ENCODE measurements around the gene CPVL. TPM values are rescaled to one million over a fixed set of nuclear protein-coding genes. Genes with fewer than 3 reads are reported as not detected.

Gene CPVL
- total and polyA plus RNA-seq, 2 donors (not counting 1 experiment from before 2014, with no cell fraction given): 2.6 TPM; not detected in 1

GRCh38 chr7:29113384-29114102, 32.8 kb downstream of the CPVL start:
- ChIA-PET CTCF (no interaction called here), POLR2A (no interaction called here)
- H3K27ac ChIP-seq (ENCODE audit: low read length in 2 of 2): no peak overlapping the region
- Mint-ChIP-seq H3K9me3 (ENCODE audit: insufficient read depth) (peaks cover 4% of the 10 kb centered on the region), H3K27ac (no peak overlapping the region), H3K27me3 (peaks cover 35% of the 10 kb centered on the region), H3K4me3 (no peak overlapping the region), H3K4me1 (peaks cover 7% of the 10 kb centered on the region)
- H3K9ac ChIP-seq (ENCODE audit: low read length): no peak overlapping the region
- H3K4me2 ChIP-seq (replicated peaks; ENCODE audit: low read depth, low read length, poor library complexity, severe bottlenecking): no peak overlapping the region
- H3K4me3 ChIP-seq (ENCODE audit: control extremely low read depth in 1 of 5, extremely low read depth in 1 of 5, insufficient read depth in 1 of 5, low read depth in 2 of 5, low read length in 4 of 5): no peak overlapping the region
- 38% methylated on average over 3 of the region's 5 CpGs for WGBS (ENCODE audit: insufficient coverage)
- H3K4me1 ChIP-seq (ENCODE audit: control insufficient read depth in 2 of 2, insufficient read depth in 2 of 2, low read length in 2 of 2): peaks cover 4% of the 10 kb centered on the region in 2 donors
- no peaks in the 10 kb centered on the region for H4K20me1 ChIP-seq (ENCODE audit: control insufficient read depth, insufficient read depth, low read length, poor library complexity, severe bottlenecking)
- DNase-seq: no peak
- H3K79me2 ChIP-seq (ENCODE audit: control insufficient read depth, insufficient read depth, low read length): no peaks in the 10 kb centered on the region
- intact Hi-C loops (cut with micrococcal nuclease): no loop called here
- peaks cover 0 to 3% (median 0%) of the 10 kb centered on the region in 4 experiments for H3K27me3 ChIP-seq (replicated peaks in 1 of 4; ENCODE audit: control extremely low read depth in 1 of 4, control insufficient read depth in 3 of 4, insufficient read depth in 4 of 4, low read length in 3 of 4)
- ATAC-seq (ENCODE audit: low read depth): no peak
- H3K9me3 ChIP-seq (ENCODE audit: control extremely low read depth in 1 of 3, control insufficient read depth in 2 of 3, insufficient read depth in 1 of 3, low read length in 2 of 3): no peaks in the 10 kb centered on the region
- H2AFZ ChIP-seq (ENCODE audit: insufficient read depth, low read depth, low read length, poor library complexity, severe bottlenecking): no peak overlapping the region
- H3K36me3 ChIP-seq (replicated peaks in 1 of 2; ENCODE audit: control extremely low read depth in 1 of 2, control insufficient read depth in 1 of 2, extremely low read depth in 1 of 2, insufficient read depth in 2 of 2, low read length in 1 of 2): no peaks in the 10 kb centered on the region
- TF ChIP-seq CTCF (IDR thresholded peaks at IDR 0.05): no peak

GRCh38 chr7:29112721-29113120, 33.6 kb downstream of the CPVL start:
- ChIA-PET POLR2A (no interaction called here), CTCF (no interaction called here)
- TF ChIP-seq CTCF (IDR thresholded peaks at IDR 0.05) (no peak), EZH2 (IDR thresholded peaks at IDR 0.05; ENCODE audit: borderline replicate concordance, insufficient read depth, low read depth, low read length, poor library complexity, severe bottlenecking) (no peak)
- Mint-ChIP-seq H3K9me3 (ENCODE audit: insufficient read depth) (peaks cover 4% of the 10 kb centered on the region), H3K4me3 (no peak overlapping the region), H3K4me1 (peaks cover 7% of the 10 kb centered on the region), H3K27me3 (peaks cover 37% of the 10 kb centered on the region), H3K27ac (no peak overlapping the region)
- H3K79me2 ChIP-seq (ENCODE audit: control insufficient read depth, insufficient read depth, low read length): no peaks in the 10 kb centered on the region
- H4K20me1 ChIP-seq (ENCODE audit: control insufficient read depth, insufficient read depth, low read length, poor library complexity, severe bottlenecking): no peaks in the 10 kb centered on the region
- H3K4me1 ChIP-seq (ENCODE audit: control insufficient read depth in 2 of 2, insufficient read depth in 2 of 2, low read length in 2 of 2): peaks cover 4% of the 10 kb centered on the region in 2 donors
- no peak overlapping the region for H2AFZ ChIP-seq (ENCODE audit: insufficient read depth, low read depth, low read length, poor library complexity, severe bottlenecking)
- intact Hi-C loops (cut with micrococcal nuclease): no loop called here
- no peaks in the 10 kb centered on the region for H3K9me3 ChIP-seq (ENCODE audit: control extremely low read depth in 1 of 3, control insufficient read depth in 2 of 3, insufficient read depth in 1 of 3, low read length in 2 of 3)
- DNase-seq (no peak), ATAC-seq (ENCODE audit: low read depth) (no peak)
- no peaks in the 10 kb centered on the region for H3K36me3 ChIP-seq (replicated peaks in 1 of 2; ENCODE audit: control extremely low read depth in 1 of 2, control insufficient read depth in 1 of 2, extremely low read depth in 1 of 2, insufficient read depth in 2 of 2, low read length in 1 of 2)
- H3K27me3 ChIP-seq (replicated peaks in 1 of 4; ENCODE audit: control extremely low read depth in 1 of 4, control insufficient read depth in 3 of 4, insufficient read depth in 4 of 4, low read length in 3 of 4): peaks cover 0 to 3% (median 0%) of the 10 kb centered on the region in 4 experiments
- no peak overlapping the region for H3K9ac ChIP-seq (ENCODE audit: low read length)
- WGBS (ENCODE audit: insufficient coverage): no CpG with 5 or more reads among the region's 4 CpGs
- no peak overlapping the region for H3K27ac ChIP-seq (ENCODE audit: low read length in 2 of 2)
- H3K4me3 ChIP-seq (ENCODE audit: control extremely low read depth in 1 of 5, extremely low read depth in 1 of 5, insufficient read depth in 1 of 5, low read depth in 2 of 5, low read length in 4 of 5): no peak overlapping the region
- H3K4me2 ChIP-seq (replicated peaks; ENCODE audit: low read depth, low read length, poor library complexity, severe bottlenecking): no peak overlapping the region

Measured in B cell (primary cell).